IMR-90 (cell line): ENCODE data around the gene ANKRD13B.

Experiments
- RFX5 ChIP-seq: IDR thresholded peaks from 2 replicates; pipeline ENCODE4 v1.8.0; 2012; ENCODE audit warnings: low read depth, mild to moderate bottlenecking, low read length, moderate library complexity
- SMC3 ChIP-seq: fragments of 150-350 bp; IDR thresholded peaks from 2 replicates; pipeline ENCODE4 v1.6.1; 2016; ENCODE audit warnings: low read depth, mild to moderate bottlenecking, antibody characterized with exemption, low read length, moderate library complexity
- TF ChIP-seq, protein P1 (sequence below): conservative IDR thresholded peaks from 2 replicates; pipeline ENCODE4 v1.5.1; 2012; ENCODE audit warnings: mild to moderate bottlenecking, low read depth, low read length, improper control_type of control experiment

DNA sequence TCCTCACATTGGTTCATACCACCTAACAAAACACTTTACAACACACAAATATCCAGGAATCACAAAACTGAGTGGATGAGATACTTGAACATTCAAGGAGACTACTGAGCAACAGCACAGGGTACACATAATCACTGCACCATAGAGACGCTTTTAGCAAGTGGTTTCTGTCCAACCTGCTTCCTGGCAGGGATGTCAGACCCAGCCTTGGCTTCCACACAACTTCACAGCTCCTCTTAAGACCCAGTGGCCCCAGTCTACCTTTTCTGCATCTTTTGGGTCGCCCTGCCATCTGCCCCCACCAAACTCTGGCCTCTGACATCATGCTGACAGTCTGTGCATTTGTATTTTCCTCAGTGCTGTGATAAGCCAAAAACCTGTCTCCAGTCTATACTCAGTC, 35.7 kb downstream of the ANKRD13B start:
- TF ChIP-seq, protein P1, sequence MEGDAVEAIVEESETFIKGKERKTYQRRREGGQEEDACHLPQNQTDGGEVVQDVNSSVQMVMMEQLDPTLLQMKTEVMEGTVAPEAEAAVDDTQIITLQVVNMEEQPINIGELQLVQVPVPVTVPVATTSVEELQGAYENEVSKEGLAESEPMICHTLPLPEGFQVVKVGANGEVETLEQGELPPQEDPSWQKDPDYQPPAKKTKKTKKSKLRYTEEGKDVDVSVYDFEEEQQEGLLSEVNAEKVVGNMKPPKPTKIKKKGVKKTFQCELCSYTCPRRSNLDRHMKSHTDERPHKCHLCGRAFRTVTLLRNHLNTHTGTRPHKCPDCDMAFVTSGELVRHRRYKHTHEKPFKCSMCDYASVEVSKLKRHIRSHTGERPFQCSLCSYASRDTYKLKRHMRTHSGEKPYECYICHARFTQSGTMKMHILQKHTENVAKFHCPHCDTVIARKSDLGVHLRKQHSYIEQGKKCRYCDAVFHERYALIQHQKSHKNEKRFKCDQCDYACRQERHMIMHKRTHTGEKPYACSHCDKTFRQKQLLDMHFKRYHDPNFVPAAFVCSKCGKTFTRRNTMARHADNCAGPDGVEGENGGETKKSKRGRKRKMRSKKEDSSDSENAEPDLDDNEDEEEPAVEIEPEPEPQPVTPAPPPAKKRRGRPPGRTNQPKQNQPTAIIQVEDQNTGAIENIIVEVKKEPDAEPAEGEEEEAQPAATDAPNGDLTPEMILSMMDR = no peak
- TF ChIP-seq SMC3 (no peak), RFX5 (no peak)
